Stomach (tissue), 9 donors: ENCODE data around the gene RAB30. TPM values are rescaled to one million over a fixed set of nuclear protein-coding genes. Genes with fewer than 3 reads are reported as not detected.
"Not testable (repeated sequence)": the region's sequence is repeated elsewhere in the genome, so short reads cannot be mapped to it uniquely, and the experiment has no call there.

ENCODE experiments used
- DNase-seq, 2 donors: peaks; one replicate each; pipeline versions ENCODE4 v3.0.0 to v3.0.0-alpha.2; 2013 to 2019
- H3K27ac ChIP-seq, 5 donors: fragments of 200-600 bp in 4 of 5; sonication (generic) in 4 of 5; one replicate each; pipeline ENCODE4 v1.5.1; 2013 to 2019; ENCODE audit warnings: mild to moderate bottlenecking in 1 of 5, moderate library complexity in 1 of 5
- H3K27me3 ChIP-seq, 3 donors: fragments of 200-600 bp; sonication (generic); one replicate each; pipeline ENCODE4 v1.5.1; 2017 to 2019; ENCODE audit warnings: mixed run types in 1 of 3
- H3K36me3 ChIP-seq, 4 donors: fragments of 200-600 bp; sonication (generic); 1 replicate in 3 of 4; 2 replicates in 1 of 4; pipeline ENCODE4 v1.5.1; 2016 to 2019
- H3K4me1 ChIP-seq, 4 donors: fragments of 200-600 bp; sonication (generic); one replicate each; pipeline ENCODE4 v1.5.1; 2016 to 2019
- H3K4me3 ChIP-seq, 4 donors: fragments of 200-600 bp; sonication (generic) in 3 of 4; one replicate each; pipeline ENCODE4 v1.5.1; 2016 to 2019; ENCODE audit warnings: mild to moderate bottlenecking in 1 of 4
- H3K9me3 ChIP-seq, 4 donors: fragments of 200-600 bp; sonication (generic); one replicate each; pipeline ENCODE4 v1.5.1; 2016 to 2019
- CTCF ChIP-seq, 7 experiments: fragments of 450-650 bp in 4 of 7; fragments of 200-600 bp in 3 of 7; sonication (generic) in 3 of 7; IDR thresholded peaks; one replicate each; pipeline ENCODE4 v1.5.1; 2016 to 2019; ENCODE audit warnings: antibody characterized with exemption in 7 of 7, control low read depth in 2 of 7, mild to moderate bottlenecking in 1 of 7
- EP300 ChIP-seq: sonication (generic); formaldehyde crosslinking; IDR thresholded peaks from one replicate; pipeline ENCODE4 v1.6.1; 2017; ENCODE audit warnings: antibody characterized with exemption
- POLR2A ChIP-seq, 4 donors: fragments of 450-650 bp; IDR thresholded peaks; one replicate each; pipeline ENCODE4 v1.6.1; 2016; ENCODE audit warnings: antibody characterized with exemption in 4 of 4, control low read depth in 2 of 4, mild to moderate bottlenecking in 1 of 4, moderate library complexity in 1 of 4
- POLR2AphosphoS5 ChIP-seq, 3 donors: sonication (generic); formaldehyde crosslinking; IDR thresholded peaks; one replicate each; pipeline ENCODE4 v1.6.1; 2016; ENCODE audit warnings: antibody characterized with exemption in 3 of 3
- WGBS, 5 donors: extraction: QIAGEN DNeasy Blood & Tissue Kit in 3 of 5; methylation state at CpG; one replicate each; pipeline versions ENCODE4 v1.1.5 to v1.1.7; 2013 to 2018; 5-methylcytosine and 5-hydroxymethylcytosine counted together
- intact Hi-C: fragments of 100-400 bp; cut with DNase I; formaldehyde crosslinking; loops from one replicate; pipeline ENCODE4 v1.15.1; 2023; ENCODE audit warnings: low total_unique reads
- polyA plus RNA-seq, 3 donors: library from polyadenylated mRNA; stranded (reverse); fragments of 200-250 nt; gene quantifications; one replicate each; pipeline ENCODE4 v1.2.3, GENCODE V29; 2013
- total RNA-seq, 5 donors: library from RNA; depleted of rRNA; stranded (reverse); fragments of >200 nt; gene quantifications; one replicate each; pipeline versions ENCODE4 v1.1.0 to v1.2.3, GENCODE V29; 2014 to 2016
- donor health status: healthy with polysubstance abuse.
- donor health status: Bipolar disorder and iron deficiency.
- donor health status: healthy.

Gene RAB30
- total and polyA plus RNA-seq, 8 donors = 0.29 to 14.0 (median 3.1) TPM

DNA sequence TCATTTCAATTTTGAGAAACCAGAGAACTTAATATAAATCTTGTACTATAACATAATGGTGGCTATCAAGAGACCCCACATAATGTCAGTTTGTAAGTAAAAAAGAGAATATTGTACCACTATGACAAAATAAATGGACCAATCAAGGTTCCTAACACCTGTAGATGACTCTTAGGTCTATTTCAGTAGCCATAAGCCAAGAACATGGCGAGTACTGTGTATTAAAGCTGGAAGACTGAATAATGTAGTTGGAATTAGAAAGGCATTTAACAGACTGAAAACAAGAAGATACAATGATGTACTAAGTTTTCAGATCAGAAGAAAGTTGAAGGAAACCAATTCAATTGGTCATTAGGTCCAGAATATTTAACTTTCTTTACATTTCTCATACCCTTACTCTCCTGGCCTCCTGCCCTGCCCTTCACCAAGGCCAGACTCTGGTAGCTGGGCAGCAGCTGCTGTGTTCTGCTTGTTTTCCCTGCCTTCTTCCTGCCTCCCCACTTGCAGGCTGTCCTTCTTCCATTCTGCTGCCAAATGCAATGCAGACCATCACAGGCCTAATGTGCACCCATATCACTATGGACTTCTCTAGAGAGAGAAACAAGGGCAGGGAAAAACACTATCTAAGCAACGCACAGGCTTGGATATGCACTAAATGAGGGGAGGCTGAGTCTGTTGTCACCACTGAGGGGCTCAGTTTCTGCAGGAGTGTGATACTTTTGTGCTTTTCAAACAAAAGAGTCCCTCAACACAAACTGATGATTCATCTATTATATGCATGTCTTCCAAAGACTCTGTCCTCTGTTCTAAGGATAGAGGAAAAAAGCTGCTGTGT is 60.1 kb downstream of the RAB30 start:
- Histone ChIP-seq H3K36me3 (no peaks in the 10 kb centered on the region), H3K4me1 (peaks cover 20 to 54% (median 33%) of the 10 kb centered on the region in 4 donors), H3K9me3 (no peaks in the 10 kb centered on the region), H3K27me3 (no peaks in the 10 kb centered on the region), H3K27ac (no peak overlapping the region), H3K4me3 (no peak overlapping the region)
- WGBS, 5 donors = 70 to 94% (median 89%) methylated on average over 2 of the region's 2 CpGs
- DNase-seq = no peak
- TF ChIP-seq POLR2A (IDR thresholded peaks at IDR 0.05) (no peak), CTCF (IDR thresholded peaks at IDR 0.05) (no peak), POLR2AphosphoS5 (IDR thresholded peaks at IDR 0.05) (no peak), EP300 (no peak)
- intact Hi-C loops = no loop called here

DNA sequence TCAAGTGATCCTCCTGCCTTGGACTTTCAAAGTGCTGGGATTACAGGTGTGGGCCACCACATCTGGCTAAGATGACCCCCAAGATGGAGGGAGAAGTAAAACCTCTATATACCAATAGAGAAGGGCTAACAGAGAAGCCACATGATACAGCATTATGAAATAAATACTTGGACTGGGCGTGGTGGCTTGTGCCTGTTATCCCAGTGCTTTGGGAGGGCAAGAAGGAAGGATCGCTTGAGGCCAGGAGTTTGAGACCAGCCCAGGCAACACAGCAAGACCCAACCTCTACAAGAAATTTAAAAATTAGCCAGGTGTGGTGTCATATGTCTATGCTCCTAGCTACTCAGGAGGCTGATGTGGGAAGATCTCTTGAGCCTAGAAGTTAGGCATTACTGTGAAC is 61.7 kb downstream of the RAB30 start:
- Histone ChIP-seq H3K4me3 (no peak overlapping the region), H3K27me3 (no peaks in the 10 kb centered on the region), H3K36me3 (no peaks in the 10 kb centered on the region), H3K27ac (no peak overlapping the region), H3K9me3 (no peaks in the 10 kb centered on the region), H3K4me1 (peaks cover 20 to 59% (median 40%) of the 10 kb centered on the region in 4 donors)
- intact Hi-C loops = no loop called here
- 91 to 97% (median 94%) methylated on average over 2 of the region's 2 CpGs for WGBS, 5 donors
- no peak for DNase-seq
- TF ChIP-seq POLR2A (IDR thresholded peaks at IDR 0.05) = no peak
- no peak for TF ChIP-seq EP300
- no peak for TF ChIP-seq POLR2AphosphoS5 (IDR thresholded peaks at IDR 0.05)
- TF ChIP-seq CTCF (IDR thresholded peaks at IDR 0.05) = no peak

GRCh38 chr11:83009136-83009535 is 62.6 kb downstream of the RAB30 start:
- DNase-seq, H3K27ac ChIP-seq, H3K9me3 ChIP-seq, H3K36me3 ChIP-seq, H3K4me3 ChIP-seq, intact Hi-C loops, H3K27me3 ChIP-seq: not testable (repeated sequence)
- H3K4me1 ChIP-seq = peaks cover 20 to 66% (median 43%) of the 10 kb centered on the region in 4 donors
- 95 to 100% (median 97%) methylated on average over 10 of the region's 10 CpGs for WGBS, 5 donors

DNA sequence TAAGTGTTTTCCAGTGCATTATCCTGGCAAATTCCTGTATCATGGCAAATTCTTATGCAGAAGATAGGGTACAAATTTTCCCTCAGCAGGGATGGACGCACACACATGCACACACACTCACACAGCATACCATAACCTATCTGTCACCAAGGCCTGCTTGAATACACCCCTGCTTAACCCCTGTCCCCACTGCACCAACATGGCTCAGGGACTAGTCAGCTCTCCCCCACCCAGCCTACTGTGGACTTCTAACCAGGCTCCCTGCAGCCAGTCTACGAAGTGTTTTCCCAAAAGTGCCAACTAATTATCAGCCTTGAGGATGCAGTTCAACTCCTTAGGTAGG is 63.1 kb downstream of the RAB30 start:
- intact Hi-C loops = no loop called here
- Histone ChIP-seq H3K27me3 (no peaks in the 10 kb centered on the region), H3K9me3 (no peaks in the 10 kb centered on the region), H3K27ac (peak overlapping the region in 2 of 5 donors; percentile 62 to 73), H3K4me1 (peaks cover 20 to 66% (median 42%) of the 10 kb centered on the region in 4 donors), H3K4me3 (no peak overlapping the region), H3K36me3 (no peaks in the 10 kb centered on the region)
- 93 to 100% (median 97%) methylated on average over 2 of the region's 2 CpGs for WGBS, 5 donors
- TF ChIP-seq POLR2A (IDR thresholded peaks at IDR 0.05) (no peak), POLR2AphosphoS5 (IDR thresholded peaks at IDR 0.05) (no peak), EP300 (no peak), CTCF (IDR thresholded peaks at IDR 0.05) (no peak)
- no peak for DNase-seq
